ENCODE measurements around the gene ANKS1B.
"Not testable (repeated sequence)": the region's sequence is repeated elsewhere in the genome, so short reads cannot be mapped to it uniquely, and the experiment has no call there.

Gene ANKS1B

DNA sequence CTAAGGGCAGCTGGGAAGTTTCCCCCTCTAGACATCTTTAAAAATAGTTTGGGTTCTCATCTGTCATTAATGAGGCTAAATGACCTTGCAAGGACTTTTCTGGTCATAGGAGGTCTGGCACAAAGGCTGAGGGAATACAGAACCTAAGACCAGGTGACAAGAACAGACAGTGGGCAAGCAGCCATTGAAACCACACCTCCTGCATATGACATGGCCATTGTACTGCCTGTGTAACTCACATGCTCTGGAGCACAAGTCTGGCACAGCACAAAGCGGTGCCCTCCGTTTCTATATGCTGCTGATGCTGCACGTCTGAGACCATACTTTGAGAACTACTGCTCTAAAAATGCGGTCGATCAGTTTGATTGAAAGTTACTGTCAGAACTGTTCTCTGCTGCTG, 1196.3 kb downstream of the ANKS1B start:
- no peak for DNase-seq

DNA sequence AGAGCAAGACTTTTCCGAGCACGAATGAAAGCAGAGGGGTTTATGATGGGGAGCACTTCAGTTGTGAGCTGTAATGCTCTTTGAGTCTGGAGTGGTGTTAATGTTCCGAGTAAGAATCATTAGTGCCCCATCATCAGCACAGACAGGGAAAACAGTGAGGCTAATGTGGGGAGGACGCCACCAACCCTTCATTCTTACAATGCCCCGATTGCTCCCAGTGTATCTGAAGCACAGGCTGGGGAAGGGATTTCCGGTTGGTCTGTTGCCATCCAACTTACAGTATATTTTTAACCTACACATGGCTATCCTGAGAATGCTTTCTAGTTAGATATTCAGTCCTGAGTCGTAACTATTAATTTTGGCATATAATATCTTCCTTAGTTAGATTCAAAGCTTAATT, 1198.1 kb downstream of the ANKS1B start:
- no peak for DNase-seq

DNA sequence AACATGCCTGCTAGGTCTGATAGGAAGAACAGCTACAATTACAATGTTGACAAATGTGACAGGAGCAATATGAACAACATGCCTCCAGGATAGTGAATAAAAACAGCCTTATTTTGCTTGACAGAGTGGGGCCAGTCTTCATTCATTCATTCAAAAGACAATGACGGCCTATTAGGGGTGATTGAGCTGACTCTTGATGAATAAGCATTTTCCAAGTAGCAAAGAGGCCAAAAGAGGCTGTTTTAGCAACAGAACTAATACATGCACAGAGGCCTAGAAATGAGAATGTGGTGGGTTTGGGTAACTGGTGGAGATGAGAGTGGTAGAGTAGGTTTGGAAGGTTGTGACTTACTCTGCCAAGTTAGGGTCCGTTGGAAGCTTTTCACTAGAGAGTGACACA, 1201.3 kb downstream of the ANKS1B start:
- no peak for DNase-seq

DNA sequence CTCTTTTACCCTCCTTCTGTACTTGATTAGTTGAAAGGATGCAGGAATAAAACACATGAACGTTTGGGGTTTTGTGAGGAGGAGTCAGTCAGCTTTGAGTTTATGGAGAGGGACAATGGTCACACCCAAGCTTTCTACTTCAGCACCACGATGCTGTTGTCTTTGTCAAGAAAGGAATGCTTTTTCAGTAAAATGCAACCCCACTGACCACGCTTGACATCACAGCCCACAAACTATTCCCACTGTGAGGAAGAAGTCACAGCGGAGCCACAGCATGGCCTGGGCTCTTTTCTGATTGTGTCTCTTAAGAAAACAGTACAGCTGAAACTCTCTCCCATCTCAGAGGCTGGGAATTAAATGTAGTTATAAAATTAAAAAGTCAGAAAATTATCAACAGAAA, 1204.5 kb downstream of the ANKS1B start:
- no peak for DNase-seq

DNA sequence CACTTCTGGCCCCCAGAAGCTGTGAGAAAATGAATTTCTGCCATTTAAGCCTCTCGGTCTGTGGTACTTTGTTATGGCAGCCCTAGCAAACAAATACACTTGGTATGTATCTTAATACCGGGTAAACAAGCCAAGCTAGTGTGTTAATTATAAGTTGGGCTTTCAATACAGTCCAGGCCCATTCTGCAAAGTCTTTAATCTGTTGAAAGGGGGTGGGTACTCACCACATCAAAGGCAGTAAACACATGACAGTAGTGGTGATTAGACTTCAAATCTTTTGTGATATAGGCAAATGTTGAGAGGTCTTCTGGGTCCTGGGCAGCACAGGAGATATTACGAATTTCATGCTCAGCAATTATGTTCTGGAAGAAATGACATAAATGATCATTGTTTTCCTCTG, 1211.9 kb downstream of the ANKS1B start:
- no peak for DNase-seq

DNA sequence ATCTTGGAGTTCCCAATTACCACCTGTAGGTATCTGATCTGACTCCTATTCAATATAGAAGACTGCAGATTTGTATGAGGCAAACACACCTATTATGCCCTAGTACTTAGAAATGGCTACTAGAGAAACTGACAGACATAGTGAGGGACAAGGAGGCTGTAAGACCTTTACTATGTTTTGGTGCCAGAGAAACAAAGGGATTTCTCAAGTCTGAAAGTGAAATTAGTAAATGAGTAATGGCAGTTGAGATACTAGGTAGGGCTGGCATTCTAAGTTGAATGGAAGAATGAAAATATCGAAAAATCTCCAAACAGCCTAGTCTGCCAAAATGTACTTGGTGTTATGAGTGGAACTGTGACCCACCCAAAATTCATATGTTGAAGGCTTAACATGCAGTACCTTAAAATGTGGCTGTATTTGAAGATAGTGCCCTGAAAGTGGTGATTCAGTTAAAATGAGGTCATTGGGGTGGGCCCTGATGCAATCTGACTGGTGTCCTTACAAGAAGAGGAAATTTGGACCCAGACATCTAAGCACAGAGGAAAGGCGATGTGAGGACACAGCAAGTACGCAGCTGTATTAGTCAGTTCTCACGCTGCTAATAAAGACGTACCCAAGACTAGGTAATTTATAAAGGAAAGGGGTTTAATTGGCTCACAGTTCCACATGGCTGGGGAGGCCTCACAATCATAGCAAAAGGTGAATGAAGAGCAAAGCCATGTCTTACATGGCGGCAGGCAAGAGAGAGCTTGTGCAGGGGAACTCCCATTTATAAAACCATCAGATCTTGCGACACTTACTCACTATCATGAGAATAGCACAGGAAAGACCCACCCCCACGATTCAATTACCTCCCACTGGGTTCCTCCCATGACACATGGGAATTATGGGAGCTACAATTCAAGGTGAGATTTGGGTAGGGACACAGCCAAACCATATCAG, 1212.7 kb downstream of the ANKS1B start:
- DNase-seq = no peak

DNA sequence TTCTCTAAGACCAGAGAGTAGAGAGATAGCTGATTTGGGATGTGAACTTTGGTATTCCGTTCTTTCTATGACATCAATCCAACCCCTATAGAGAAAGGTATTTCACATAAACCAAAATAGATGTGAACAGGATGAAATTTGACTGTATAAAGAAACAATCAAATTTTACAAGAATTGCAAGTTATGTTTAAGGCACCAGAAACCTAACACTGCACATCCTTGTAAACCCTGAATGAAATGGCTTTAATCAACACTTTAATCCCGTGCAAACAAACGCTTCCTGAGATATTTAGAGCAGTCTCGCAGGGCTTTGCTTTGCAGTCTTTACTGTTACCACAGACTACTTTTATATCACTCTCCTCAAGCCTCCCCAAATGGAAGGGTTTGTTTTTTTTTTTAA, 1214.5 kb downstream of the ANKS1B start:
- DNase-seq = no peak

DNA sequence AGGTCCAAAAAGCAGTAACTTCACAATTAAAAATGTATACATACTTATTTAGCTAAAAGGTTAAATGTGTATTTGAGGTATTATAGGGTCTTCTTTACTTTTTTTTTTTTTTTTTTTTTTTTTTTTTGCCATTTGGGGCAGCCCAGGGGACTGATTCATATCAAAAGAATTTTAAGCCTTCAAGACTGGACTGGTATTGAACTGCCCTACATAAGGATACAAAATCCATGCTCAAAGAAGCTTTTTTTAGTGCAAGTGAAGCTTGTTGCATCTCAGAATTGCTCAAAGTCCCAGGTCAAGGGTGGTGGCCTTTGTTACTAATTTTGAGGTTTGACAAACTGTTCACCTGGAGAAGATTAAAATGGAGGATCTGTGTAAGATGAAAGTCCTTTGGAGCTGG, 1215.7 kb downstream of the ANKS1B start:
- DNase-seq = no peak

DNA sequence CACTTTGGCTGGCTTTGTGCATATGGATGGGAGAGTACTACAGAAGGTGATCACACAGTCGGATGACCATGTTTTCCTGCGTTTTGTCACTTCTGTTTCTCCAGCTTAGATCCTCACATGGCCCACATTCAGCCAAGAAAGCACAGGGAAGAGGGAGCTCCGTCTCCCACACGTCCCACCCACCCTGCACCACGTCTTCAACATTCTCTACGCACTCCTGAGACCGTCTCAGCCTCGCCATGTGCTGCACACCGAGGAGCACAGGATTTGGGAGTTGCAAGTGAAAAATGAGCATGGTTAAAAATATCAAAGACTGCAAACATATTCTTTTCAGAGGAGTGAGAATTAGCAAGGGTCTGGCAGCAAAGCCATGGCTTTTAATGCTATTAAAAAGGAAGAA, 1217.5 kb downstream of the ANKS1B start:
- no peak for DNase-seq

DNA sequence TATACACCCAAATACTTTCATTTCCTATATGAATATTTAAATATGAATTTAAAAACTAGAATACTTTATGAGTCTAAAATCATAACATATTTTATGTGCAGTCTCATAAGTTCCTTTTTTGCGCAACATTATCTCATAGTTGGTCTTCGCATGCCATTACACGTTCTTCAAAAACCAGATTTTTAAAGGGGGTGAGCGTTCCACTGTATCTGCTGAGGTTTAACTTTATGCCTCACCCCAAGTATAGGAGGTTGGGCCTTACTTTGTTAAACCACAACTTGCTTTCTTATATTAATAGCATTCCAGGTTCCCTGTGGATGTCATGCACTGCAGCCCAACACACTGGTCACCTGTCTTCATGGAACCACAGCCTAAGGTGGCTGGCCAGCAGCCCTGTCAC, 1221.1 kb downstream of the ANKS1B start:
- no peak for DNase-seq

DNA sequence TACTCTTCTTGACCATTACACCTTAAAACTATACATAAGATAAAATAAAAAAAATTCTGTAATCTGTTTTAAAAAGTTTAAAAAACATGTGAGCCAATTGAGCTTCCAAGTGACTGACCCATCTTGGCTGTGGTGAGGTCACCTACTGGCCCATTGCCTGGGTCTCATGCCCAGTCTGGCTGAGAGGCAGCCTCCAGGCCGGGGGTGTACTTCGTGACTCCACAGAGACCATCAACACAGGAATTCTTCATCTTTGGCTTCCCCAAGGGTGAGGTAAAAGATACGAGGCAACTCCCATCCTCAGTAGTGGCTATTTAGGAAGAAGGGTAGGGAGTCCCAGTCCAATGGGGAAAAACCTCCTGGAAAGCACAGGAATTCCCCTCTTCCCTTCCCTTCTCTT, 1226.4 kb downstream of the ANKS1B start:
- DNase-seq = no peak

DNA sequence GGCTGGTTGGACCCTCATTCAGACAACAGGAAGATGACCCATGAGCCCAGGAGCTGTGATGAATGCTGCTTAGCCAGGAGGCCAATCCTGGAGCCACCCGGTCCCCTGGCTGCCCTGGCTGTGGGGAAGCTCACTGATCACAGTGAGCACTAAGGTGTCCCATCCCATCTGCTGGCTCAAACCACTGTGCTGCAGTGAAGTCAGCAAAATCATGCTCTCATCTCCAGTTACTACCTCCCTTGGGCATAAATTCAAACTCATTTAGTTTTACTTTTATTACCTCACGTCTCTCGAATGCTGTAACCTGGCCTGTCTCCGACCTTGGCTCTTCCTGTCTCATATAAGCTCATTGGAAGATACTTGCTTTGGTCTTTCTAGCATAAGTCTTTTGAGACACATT, 1227.3 kb downstream of the ANKS1B start:
- DNase-seq = no peak

DNA sequence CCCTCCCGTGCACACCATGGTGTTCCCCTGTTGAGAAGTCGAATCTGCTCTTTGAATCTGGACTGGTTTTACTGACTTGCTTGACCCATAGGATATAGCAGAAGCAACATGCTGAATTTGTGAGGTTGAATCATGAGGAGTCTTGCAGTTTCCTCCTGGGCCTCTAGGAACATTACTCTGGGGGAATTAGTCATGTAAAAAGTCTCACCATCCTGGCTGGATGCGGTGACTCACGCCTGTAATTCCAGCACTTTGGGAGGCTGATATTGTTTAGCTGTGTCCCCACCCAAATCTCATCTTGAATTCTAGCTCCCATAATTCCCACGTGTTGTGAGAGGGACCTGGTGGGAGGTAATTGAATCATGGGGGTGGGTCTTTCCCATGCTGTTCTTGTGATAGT, 1228.9 kb downstream of the ANKS1B start:
- DNase-seq = not testable (repeated sequence)

DNA sequence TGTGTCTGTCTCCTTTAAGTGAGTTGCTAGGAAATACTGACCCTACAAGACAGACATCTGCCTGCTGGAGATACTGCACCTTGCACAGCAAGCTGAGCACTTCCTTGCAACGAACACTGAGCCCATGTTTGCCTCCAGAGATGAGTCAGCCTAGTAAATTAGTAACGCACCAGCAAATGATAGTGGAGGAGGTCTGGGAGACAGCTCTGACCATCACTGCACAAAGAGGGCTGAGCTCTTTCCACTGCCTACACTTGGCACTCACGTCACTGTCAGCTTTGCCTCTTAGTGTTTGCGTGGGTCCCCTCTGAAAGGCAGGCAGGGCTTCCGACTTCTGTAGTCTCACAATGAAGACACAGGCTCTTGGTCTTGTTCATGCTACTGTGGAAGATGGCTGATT, 1230.6 kb downstream of the ANKS1B start:
- DNase-seq = no peak

DNA sequence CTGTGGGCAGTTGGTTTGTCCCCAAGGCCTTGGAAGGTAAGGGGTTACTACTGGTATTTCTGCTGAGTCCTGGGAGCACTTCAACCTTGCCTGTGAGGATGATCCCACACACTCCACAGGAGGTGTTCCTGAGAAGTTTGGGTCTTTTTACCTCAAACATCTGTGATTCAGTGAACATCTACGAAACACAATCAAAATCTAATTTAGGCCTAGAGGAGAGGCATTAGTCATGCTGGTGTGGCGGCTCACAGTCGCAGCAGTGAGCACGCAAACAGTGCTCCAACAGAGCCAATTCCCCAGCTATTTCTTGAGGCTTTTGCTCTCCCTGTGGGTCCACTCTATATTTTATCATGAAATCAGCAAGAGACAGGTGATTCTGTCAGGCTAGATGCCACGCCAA, 1232.0 kb downstream of the ANKS1B start:
- no peak for DNase-seq

DNA sequence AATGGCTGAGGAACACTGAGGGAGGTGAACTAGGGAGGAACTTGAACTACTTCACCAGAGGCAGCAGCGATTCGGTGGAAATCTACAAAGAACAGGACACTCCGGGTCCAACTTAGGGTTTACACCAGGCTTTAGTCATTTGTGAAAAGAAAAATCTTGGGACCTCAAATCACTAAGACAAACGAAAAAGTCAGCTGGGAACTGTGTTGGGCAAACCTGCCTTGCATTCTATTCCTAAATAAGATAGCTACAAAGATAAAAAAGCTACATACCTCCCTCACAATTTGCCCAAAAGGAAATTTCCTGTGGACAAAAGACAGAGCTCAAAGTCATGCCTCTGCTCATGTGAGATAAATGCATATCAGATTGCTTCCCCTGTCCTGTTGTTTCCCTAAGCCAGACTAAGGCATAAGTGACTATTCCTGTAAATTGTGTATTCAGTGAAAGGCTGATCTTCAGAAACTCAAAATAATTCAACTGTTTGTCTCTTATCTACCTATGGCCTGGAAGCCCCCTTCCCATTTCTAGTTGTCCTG, 1233.1 kb downstream of the ANKS1B start:
- no peak for DNase-seq

DNA sequence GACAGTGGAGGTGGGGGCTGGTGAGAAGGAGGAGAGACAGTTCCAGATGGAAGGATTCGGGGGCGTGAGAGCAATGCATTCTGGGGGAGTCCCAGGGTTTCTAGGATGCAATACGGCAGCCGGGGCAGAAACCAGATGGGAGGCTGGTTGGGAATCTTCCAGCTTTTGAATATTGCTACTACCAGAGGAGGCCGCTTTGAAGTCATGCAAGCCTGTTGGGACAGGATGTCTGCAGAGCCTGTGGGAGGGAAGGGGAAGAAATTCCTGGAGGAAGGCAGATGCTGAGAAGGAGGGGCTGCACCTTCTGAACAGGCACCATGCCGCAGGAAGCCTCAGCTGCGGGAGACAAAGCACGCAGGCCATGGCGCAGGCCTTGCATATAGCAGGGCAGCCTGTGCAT, 1234.2 kb downstream of the ANKS1B start:
- no peak for DNase-seq

DNA sequence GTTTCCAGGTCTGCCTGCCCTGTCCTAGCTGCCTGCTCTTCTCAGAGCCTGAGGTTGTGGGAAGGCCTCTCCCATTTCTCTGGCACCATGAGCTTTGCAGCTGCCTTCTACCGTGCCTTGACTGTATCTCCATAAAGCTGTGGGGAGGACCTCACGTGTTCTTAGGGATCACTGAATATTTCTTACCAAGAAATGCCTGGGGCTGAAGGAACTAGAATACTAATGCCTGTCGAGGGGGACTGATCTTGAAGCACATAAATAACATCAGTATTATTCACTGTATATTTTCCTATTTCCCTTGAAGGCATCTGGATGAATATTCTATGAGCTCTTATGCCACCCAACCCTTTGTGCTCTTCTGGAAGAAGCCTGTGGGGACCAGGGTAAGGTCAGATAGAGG, 1236.3 kb downstream of the ANKS1B start:
- no peak for DNase-seq

DNA sequence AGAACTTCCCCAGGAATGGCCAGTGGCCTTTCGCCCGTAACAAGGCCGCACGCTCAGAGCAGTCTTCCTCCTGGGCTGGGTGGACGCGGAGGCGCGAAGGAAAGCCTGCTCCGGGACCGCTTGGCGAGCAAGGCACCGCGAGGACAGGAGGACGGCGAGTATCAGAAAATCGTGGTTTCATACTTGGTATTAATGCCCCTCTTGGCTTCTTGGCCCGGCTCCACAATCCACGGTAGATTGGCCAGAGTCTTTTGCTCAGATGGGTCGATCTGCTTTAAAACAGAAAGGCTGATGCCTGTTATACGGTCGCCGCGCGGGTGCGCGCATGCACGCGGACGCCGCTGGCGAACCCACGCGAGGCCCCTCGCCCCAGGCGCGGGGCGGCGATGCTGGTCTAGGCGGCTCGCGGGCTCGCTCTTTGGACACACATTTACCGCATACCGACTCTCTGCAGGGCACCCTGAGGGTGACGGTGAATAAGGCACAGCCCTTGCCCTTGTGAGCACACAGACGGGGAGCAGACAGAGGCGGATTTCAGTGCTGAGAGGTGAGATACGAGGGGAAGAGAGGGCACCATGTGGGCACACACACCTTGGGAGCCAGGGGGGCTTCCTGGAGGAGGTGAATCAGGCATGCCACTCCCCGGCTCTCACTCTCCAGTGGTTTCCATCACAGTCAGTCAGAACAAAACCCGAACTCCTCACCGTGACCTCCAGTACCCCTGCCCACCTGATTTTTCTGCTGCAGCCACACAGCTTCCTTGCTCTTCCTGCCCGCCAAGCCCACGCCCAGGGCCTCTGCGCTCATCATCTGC, 1239.0 kb downstream of the ANKS1B start:
- DNase-seq = peak; percentile 45

DNA sequence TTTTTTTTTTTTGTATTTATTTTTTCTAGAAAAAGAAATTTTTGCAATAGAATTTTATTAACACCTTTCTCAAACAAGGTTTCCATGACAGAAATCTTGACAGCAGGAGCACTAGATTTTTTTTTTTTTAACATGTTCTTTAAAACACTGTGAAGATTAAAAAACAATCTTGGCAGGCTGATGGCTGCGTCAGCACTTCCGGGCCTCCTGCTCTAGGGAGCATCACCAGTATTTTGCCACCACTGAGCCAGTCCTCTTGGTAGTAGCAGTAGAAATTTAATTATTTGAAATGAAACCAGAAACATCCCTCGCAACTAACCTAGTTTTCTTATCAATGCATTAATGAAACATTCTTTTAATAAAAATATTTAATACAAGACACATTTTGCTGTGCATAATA, 1240.1 kb downstream of the ANKS1B start:
- no peak for DNase-seq

DNA sequence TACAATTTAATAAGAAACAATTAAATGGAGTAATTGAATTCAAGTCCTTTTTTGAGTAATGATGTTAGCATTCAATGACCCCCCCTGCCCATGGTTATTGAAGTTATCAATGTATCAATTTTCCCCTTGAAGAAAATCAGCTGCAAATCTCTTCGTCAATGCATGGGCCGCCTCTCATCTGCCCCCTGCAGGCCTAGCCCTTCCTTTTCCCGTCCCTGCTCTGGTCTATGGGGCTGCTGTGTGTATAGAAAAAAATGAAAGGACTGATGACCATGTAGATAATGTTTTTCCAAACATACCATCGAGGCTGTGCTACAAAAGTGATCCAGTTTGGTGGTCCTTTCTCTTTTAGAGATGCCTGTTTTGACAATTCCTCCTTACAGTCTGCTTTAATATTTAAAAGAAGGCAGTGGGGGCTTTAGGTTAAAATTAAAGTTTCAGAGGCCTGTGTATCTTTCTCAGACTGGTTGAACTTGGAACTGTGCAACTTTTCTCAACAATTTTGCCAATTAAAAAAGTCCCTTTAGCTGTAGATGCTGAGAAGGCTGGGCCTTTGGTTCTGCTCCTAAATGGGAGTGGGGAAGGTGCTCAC, 1241.3 kb downstream of the ANKS1B start:
- DNase-seq = no peak

DNA sequence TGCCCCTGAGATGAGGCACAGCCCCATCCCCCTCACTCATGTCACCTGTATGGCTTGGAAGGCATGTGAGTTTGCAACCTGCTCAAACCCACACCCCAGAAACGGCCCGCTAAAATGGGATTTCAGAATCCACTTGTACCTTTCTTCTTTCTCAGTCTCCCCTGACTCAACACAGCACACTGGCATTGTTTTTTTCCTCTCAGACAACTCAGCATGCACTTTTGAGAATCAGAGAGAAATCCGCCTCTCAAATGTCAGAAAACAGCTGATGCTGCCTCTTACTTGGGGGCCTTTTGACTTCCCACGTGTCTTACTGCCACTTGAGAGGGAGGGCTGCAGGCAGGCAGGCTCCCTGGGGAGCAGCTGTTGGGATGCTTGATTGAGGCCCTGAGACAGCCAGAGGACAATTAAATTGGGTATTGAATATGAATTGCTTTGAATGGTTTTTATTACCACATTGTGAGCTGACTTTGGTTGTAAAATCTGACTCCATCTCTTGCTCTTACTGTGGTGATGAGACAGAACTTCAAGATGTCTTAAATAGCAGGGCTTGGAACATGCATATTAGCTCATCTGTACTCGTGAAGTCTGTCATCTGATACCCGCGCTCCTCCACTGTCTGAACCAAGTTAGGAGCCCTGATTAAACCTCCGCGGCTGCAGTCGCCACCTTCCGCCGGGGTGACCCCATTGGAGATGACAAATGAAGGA, 1243.0 kb downstream of the ANKS1B start:
- DNase-seq = no peak

DNA sequence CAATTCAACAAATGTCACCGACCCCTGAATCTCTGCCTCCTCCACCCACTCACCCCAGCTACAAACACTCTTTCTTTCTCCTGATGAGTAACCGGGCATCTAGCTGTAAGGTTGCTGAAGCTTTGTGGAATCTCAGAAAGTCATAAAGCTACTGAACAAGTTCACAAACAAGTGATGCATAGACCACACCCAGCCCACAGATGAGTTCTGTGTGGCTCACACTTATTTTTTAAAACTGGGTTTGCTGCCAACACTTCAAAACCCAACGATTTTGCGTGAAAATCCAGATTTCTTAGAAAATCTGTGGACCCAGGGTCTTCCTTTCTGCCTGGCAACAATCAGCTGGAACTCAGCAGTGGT, 1243.6 kb downstream of the ANKS1B start:
- DNase-seq = no peak
